Neural crest cell (in vitro differentiated cells): ENCODE results near the gene CADM1. TPM values are rescaled to one million over a fixed set of nuclear protein-coding genes. Genes with fewer than 3 reads are reported as not detected.
A peak's percentile ranks its signal among the peaks of the same experiment; 100 is the strongest.

ENCODE experiments used
- DNase-seq: peaks from one replicate; pipeline ENCODE4 v3.0.0; 2021; ENCODE audit warnings: low read depth, mixed read lengths, low spot score
- H3K27ac Mint-ChIP-seq: one replicate; pipeline ENCODE4 v1.8.0; 2021; ENCODE audit warnings: mild to moderate bottlenecking, mixed read lengths; ENCODE audit not compliant: unreplicated experiment
- H3K27me3 Mint-ChIP-seq: 2 replicates; pipeline ENCODE4 v1.8.0; 2021; ENCODE audit warnings: low read depth, mild to moderate bottlenecking, mixed read lengths
- H3K36me3 Mint-ChIP-seq: 2 replicates; pipeline ENCODE4 v1.8.0; 2021; ENCODE audit warnings: low read depth, mild to moderate bottlenecking, mixed read lengths
- H3K4me1 Mint-ChIP-seq: 2 replicates; pipeline ENCODE4 v1.8.0; 2021; ENCODE audit warnings: mixed read lengths
- H3K4me3 Mint-ChIP-seq: one replicate; pipeline ENCODE4 v1.8.0; 2021; ENCODE audit warnings: mild to moderate bottlenecking, mixed read lengths
- H3K9me3 Mint-ChIP-seq: 2 replicates; pipeline ENCODE4 v1.8.0; 2021; ENCODE audit warnings: mixed read lengths
- total RNA-seq: library from RNA; stranded (reverse); gene quantifications from 2 replicates; pipeline ENCODE4 v1.2.1, GENCODE V29; 2021
- TF ChIP-seq, protein P1 (sequence below): fragments of 200-600 bp; sonication (generic); conservative IDR thresholded peaks from 2 replicates; pipeline ENCODE4 v1.5.0; 2021; ENCODE audit warnings: antibody characterized with exemption, mild to moderate bottlenecking

Gene CADM1
- total RNA-seq, 1 donor from 2014 or later: 112 TPM

DNA sequence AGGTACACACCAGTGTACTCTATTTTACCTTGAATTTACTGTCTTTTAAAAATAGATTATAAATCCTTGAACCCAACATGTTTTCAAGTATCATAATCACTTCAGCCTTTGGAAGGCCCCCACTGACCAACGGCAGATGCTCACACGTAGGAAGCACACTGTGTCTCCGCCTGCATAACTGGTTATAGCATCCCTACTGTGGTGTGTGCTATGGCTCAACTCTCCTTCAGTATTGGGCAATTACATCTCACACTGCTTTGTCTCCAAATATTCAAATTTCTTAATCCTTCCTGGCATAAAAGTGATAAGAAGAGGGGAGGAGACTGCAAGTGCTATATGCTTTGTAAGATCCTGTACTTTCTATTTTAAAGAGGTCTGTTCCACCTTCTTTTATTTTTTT is 165.7 kb downstream of the CADM1 start:
- H3K27ac Mint-ChIP-seq: no peak overlapping the region
- peaks cover 3% of the 10 kb centered on the region for H3K4me1 Mint-ChIP-seq
- no peaks in the 10 kb centered on the region for H3K9me3 Mint-ChIP-seq
- no peaks in the 10 kb centered on the region for H3K27me3 Mint-ChIP-seq
- TF ChIP-seq, protein P1, sequence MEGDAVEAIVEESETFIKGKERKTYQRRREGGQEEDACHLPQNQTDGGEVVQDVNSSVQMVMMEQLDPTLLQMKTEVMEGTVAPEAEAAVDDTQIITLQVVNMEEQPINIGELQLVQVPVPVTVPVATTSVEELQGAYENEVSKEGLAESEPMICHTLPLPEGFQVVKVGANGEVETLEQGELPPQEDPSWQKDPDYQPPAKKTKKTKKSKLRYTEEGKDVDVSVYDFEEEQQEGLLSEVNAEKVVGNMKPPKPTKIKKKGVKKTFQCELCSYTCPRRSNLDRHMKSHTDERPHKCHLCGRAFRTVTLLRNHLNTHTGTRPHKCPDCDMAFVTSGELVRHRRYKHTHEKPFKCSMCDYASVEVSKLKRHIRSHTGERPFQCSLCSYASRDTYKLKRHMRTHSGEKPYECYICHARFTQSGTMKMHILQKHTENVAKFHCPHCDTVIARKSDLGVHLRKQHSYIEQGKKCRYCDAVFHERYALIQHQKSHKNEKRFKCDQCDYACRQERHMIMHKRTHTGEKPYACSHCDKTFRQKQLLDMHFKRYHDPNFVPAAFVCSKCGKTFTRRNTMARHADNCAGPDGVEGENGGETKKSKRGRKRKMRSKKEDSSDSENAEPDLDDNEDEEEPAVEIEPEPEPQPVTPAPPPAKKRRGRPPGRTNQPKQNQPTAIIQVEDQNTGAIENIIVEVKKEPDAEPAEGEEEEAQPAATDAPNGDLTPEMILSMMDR: no peak
- H3K36me3 Mint-ChIP-seq: no peaks in the 10 kb centered on the region
- no peak for DNase-seq
- H3K4me3 Mint-ChIP-seq: no peak overlapping the region

DNA sequence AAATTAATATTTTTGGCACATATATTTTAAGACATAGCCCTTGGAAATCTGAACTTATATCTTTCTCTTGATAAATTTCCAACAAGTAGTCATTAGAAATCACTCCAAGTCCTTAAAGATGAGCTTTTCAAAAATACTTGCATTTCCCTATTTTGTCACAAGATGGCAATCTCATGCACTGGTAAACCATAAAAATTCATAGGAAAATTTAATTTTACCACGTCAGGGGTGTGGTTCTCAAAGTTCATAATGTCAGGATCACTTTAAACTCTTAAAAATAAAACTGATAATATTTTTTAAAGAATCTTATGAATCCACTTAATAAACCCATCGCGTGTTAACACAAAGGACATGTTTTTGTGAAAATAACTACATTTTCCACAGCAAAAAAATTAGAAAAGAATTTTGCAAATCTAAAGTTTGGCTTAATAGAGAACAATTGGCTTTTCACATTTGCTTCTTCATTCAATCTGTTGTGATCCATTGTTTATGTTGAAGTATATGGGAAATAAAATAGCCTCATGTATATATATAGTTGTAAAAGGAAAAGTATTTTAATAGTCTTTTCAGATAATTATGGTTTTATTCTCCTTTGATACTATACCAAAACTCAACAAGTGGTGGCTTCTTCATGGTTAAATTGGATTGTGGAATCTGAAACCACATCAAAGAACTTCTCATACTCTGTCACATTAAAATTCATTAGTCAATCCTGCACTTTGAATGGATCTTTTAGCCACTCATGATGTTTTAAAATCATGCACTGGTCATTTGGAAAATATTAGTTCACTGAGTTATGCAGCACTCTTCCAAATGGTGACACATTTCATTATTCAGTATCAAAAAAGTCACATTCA is 169.1 kb downstream of the CADM1 start:
- Mint-ChIP-seq H3K4me3 (no peak overlapping the region), H3K27me3 (no peaks in the 10 kb centered on the region), H3K4me1 (peaks cover 3% of the 10 kb centered on the region), H3K36me3 (no peaks in the 10 kb centered on the region), H3K9me3 (no peaks in the 10 kb centered on the region), H3K27ac (no peak overlapping the region)
- no peak for DNase-seq
- TF ChIP-seq, protein P1: peak; percentile 84

DNA sequence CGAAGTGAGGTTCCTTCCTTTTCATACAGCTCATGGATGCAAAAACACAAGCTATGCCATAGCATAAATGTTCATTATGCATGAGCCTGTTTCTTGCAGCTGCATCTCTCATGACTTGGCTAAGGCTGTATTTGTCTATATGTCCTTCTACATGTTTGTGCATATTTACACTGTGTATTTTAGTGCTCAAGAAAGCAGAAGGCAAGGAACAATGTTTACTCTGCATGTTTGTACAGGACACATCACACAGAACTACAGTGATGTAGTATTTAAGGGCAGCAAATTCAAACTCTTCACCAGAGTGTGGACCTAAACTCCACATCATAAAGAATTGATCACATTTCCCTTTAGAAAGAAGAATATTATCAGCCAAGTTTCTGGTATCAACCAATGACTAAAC is 170.3 kb downstream of the CADM1 start:
- peaks cover 5% of the 10 kb centered on the region for H3K36me3 Mint-ChIP-seq
- no peaks in the 10 kb centered on the region for H3K27me3 Mint-ChIP-seq
- no peak for DNase-seq
- no peak overlapping the region for H3K27ac Mint-ChIP-seq
- no peaks in the 10 kb centered on the region for H3K9me3 Mint-ChIP-seq
- peaks cover 3% of the 10 kb centered on the region for H3K4me1 Mint-ChIP-seq
- TF ChIP-seq, protein P1: no peak
- no peak overlapping the region for H3K4me3 Mint-ChIP-seq

DNA sequence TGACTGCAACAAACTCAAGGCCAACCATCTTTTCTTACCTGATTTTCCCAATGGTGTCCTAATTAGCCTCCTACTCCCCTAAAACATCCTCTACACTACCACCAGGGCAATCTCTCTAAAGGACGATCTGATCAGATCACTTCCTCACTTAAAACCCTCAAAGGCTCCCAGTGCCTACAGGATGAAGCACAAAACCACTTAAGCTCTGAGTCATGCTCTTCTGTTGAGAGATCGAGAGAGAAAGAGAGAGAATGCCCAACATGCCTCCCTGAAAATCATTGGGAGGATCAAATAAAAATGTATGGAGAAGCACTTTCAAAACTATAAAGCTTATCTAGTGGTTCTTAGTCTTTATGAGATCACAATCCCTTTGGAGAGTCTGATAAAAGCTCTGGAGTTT is 171.1 kb downstream of the CADM1 start:
- no peak for DNase-seq
- Mint-ChIP-seq H3K27ac (no peak overlapping the region), H3K4me1 (peaks cover 3% of the 10 kb centered on the region), H3K4me3 (no peak overlapping the region), H3K27me3 (no peaks in the 10 kb centered on the region), H3K36me3 (peaks cover 5% of the 10 kb centered on the region), H3K9me3 (no peaks in the 10 kb centered on the region)
- TF ChIP-seq, protein P1: no peak

DNA sequence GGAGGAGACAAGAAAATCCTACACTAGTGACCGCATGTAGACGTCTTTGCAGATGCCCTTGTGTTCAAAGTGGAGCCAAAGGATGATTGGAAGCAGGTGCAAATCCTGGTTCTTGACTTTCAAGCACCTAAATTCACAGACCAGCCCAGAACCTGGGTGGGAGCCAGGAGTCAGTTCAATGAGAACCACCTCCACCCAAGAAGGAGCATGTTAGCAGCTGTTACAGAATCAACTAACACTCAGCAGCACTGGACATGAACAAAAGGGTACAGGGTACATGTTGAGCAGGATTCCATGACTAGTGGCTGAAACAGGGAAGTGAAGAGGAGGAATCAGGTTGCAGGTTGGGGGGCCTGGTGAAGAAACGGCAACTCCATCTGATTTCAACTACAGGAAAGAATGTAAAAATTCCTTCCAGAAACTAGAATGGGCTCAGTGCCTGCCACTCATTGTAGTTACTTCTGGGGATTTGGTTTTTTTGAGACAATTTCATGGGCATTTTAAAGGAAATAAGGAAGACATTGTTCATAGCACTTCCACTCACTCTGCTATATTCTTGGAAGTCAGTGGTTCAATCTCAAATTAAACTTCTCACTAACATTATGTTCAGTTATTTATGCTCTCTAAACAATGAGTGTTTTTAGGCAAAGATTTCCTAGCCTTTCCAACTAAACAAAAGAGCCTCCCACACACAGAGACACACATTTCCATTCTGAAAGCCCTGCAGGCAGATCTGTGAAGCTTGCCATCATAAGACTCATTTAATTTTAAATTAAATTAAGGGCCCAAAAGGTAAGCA is 173.3 kb downstream of the CADM1 start:
- no peak for DNase-seq

More for the DNA sequence above, 173.3 kb downstream of the CADM1 start:
- H3K4me1 Mint-ChIP-seq: peaks cover under 1% of the 10 kb centered on the region
- H3K36me3 Mint-ChIP-seq: peaks cover 5% of the 10 kb centered on the region
- H3K9me3 Mint-ChIP-seq: no peaks in the 10 kb centered on the region
- no peak overlapping the region for H3K4me3 Mint-ChIP-seq
- no peak overlapping the region for H3K27ac Mint-ChIP-seq
- TF ChIP-seq, protein P1: no peak
- H3K27me3 Mint-ChIP-seq: no peaks in the 10 kb centered on the region
